DMS114 treated with DMSO at 0.1 percent for 48 hours (cell line): ENCODE data around the gene TMEM108.

Experiments
- DNase-seq: peaks from one replicate; lab custom pipeline; 2025; ENCODE audit not compliant: unreplicated experiment; lab: John Stamatoyannopoulos, UW

TMEM108 gene

DNA sequence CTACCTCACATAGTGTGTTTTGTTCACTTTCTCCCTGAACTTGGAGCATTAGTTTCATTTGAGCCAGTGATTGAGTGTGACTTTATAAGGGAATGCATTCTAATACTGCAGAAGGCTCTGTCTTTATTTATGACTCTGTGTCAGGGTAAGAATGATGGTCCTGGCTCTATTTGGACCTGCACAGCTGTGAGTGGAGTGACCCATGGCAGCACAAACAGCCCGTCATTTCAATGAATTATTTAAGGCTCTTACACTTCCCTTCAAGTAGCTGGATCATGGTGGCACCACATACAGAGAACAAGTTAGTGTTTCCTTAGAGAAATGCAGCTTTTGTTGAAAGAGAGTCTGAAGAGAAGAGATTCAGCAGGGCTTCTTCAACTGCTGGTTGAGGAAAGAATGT is 16.4 kb downstream of the TMEM108 start:
- no peak for DNase-seq

DNA sequence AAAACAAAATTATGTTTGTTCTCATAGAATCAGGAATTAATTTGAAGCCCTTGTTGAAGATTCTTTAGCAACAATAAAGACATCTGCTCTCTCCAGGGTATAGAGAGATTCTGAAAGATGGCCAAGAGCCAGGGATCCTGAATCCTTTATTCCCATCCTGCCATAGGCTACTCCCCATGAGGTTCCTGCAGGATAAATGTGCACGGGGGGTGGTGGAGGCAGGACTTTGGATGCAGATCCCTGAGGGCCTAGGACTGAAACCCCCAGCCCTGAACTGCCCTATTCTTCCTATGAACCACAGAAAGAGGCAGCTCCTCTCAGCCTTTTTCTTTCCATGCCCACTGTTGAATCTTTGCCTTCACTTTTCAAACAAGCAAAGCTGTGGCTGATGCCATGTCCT is 17.1 kb downstream of the TMEM108 start:
- no peak for DNase-seq

- DNase-seq: no peak
Measured at GRCh38 chr3:133058243-133058642, 20.1 kb downstream of the TMEM108 start.

DNA sequence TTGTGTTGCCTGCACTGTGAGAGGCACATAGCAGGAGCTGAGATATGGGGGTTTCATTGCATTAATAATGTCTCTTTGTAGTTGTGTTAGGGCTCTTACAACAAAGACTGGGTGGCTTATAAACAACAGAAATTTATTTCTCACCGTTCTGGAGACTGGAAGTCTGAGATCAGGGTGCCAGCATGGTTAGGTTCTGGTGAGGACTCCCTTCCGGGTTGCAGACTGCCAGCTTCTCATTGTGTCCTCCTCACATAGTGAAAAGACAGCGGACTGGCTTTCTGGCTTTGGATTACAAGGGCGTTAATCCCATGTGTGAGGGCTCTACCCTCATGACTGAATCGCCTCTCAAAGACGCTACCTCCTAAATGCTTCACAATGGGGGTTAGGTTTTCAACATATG is 20.6 kb downstream of the TMEM108 start:
- no peak for DNase-seq

- DNase-seq: no peak
Measured at GRCh38 chr3:133065193-133065961, 27.2 kb downstream of the TMEM108 start.

DNA sequence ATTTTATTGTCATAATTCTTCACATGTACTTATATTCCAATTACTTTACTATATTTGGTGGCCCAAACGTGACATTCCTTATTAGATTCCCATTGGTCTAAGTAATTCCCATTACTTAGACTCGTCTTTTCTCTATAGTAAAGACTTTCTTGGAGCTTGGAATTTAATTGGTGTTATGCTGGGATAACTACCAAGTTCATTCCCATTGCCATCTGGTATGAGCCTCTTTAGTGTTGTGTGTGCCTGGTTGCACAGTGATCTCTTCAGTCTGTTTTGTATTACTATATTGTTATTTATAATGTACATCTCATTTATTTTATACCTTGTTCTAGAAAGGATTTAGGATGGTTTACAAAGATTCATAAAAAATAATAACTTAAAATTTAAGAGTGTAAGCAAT is 27.8 kb downstream of the TMEM108 start:
- DNase-seq: no peak

DNA sequence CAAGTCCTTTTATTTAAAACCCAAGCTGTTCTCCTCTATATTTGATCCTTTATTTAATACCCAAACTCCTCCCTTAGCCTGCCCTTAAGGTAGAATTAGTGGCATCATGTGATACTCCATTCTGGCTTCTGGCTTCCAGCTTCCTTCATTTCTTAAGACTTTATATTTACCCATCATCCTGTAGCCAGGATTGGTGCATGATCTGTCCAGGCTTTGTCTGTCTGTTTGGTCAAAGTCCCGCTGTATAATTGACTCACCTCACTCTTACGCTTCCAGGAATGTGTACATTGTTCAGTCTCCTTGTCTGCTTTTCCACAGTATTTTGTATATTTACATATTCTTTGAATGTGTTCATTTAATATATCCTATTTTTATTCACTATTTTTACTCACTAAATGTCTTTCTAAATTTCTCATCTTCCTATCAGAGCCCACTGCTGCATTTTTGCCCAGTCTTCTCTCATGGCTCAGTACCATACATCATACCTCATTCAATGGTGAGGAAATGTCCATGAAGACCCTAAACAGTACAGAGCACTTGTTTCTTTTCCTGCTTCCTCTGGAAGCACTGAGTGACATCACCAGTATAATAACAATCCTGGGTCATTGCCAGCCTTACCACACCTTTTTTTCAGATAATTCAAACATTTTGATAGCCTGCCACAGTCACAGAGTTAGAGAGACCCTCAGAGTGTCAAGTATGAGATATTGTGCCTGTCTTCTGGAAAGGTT is 31.5 kb downstream of the TMEM108 start:
- no peak for DNase-seq

DNA sequence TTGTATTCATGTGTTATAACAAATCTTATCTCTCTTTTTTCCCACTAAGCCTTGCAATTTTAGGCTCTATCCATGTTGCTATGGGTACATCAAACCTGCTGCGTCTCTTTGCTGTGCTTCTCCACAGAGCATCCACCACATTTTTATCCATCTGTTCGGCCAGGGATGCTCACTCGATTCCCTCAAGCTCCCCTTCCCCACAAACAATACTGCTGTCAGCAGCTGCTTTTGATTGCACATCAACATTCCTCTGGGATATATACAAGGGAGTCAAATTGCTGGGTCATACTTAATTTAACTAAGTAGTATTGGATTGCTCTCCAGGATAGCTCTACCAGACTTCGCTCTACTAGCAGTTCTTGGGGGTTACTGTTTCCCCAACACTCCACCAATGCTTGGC is 36.8 kb downstream of the TMEM108 start:
- DNase-seq: no peak

GRCh38 chr3:133077688-133078087 is 39.5 kb downstream of the TMEM108 start:
- DNase-seq: no peak

DNA sequence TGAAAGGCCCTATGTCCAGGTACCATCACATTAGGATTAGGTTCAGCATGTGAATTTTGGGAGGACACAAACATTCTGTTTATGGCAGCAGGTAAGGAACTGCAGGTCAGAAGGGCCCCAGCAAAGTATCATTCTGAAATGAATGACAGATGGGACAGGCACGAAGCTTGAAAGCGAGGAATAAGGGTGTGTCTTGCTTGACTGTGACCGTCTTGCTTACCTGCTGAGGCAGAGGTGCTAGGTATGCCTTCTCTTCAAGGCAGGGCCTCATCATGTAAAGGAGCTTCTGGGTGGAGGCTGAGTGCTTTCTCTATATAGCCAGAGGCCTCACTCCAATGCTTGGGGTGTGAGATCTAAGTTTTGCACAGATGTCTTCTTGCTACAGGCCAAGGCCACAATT is 41.4 kb downstream of the TMEM108 start:
- DNase-seq: no peak

DNA sequence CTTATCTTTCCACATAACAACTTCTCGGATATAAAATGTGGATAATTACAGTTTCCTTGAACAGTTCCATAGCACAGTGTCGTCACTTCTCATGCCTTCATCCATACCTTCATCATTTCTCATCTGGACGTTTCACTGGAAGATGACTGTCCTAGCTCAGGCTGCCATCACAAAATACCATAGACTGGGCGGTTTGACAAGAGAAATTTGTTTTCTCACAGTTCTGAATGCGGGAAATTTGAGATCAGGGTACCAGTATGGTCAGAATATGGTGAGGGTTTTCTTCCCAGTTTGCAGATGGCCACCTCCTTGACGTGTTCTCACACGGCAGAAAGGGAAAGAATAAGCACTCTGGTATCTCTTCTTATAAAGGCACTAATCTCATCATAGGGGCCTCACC is 42.8 kb downstream of the TMEM108 start:
- DNase-seq: no peak

DNA sequence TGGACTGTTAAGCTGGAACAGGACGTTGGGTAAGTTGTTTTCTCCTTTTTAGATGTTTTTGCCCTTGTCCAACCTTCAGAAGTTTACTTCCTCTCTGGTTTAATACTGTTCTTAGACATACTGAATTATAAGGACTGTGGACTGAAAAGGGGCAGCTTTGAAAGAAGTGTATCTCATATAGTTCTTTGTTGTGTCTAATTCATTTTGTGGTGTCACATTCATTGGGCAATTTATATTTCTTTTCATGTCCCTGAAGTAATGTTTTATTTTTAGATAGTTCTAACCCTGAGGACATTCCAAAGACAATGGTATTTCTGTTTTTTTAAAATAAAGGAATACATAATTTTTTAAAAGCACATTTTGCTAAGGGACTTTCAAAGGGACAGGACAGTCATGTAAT is 45.2 kb downstream of the TMEM108 start:
- no peak for DNase-seq

DNA sequence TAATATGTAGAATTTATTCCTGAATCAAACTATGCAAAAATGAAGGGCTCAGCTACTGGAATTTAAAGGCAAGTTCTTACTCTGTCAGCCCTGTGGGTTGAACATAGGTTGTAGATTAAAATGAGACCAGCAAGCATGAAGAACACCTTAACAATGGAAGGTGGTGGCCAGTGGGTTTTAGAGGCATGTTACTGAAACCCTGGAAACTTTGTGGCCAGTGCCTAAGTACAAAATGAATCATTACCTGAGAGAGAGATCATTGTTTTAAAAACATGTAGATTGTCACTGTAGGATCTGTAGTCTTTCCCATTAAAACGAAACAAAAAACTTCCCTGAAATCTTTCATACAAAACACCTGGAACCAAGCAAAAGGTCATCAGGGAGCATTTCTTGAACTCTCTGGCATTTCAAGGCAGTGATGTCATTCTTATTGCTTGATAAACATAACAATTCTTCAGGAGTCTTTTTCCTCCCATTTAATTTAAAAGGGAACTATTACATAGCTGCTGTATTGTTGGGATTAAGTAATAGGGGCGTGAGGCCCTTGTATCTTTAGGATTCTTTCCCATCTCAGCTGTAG is 51.8 kb downstream of the TMEM108 start:
- DNase-seq: no peak

DNA sequence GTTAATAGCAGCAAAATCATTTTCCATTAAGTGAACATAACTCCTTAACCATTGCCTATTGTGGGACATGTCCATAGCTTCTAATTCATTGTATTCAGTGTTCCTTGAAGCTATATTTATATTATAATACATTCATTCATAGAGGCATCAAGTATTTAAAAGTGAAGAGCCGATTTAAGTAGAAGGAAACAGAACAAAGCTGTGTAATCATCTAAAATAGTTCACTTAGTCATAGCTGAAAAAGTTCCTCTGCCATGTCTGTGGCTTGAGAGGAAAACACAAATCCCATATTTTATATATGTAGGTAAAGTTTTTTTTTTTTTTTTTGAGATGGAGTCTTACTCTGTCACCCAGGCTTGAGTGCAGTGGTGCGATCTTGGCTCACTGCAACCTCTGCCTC is 54.5 kb downstream of the TMEM108 start:
- DNase-seq: no peak

DNA sequence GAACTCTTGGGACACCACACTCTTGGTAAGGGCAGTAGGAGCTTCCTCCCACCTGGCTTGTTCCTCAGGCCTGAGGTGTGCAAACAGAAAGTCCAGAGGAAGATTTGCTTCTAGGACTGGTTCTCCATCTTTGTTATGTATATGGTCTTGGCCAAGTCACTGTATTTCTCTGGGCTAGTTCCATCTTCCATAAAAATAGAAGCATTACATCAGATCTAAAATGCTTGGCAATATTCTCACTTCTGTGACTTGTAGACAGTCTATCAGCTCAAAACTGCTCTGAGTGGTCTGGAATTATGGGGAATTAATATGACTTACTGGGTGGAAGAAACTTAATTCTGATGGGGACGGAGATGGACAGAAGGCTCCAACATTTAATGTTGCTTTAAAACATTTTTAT is 55.2 kb downstream of the TMEM108 start:
- DNase-seq: no peak

DNA sequence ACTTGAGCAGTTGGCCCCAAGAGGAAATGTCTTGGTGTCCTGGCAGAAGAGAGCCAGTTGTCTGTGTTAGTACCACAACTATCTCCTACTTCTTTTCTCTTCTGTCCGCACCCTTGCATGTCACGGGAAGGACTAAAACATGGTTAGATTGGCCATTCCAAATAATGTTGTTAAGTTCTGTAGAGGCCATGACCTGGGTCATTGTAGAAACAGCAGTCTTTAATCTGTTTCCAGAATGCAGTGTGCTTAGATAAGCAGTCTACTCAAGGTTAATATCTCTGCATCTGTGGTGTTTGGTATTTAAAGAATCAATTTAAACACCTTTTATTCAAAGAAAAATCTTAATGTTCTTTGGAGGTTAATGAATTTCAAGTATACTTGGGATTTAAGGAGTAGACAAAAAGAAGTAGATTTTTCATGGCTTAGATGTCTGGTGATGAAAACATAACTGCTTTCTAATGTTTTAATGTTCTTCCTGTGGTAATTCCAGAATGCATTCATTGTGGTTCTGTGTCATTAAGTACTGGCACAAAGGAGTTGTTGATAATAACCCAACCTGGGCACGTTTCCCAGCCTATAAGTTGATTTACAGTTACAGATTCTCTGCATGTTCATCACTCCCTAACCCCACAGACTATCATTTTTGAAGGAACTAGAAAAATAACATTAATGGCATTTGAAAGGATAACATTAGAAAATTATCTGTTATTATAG is 58.9 kb downstream of the TMEM108 start:
- DNase-seq: no peak

- DNase-seq: no peak
Measured at GRCh38 chr3:133103706-133104105, 65.5 kb downstream of the TMEM108 start.

DNA sequence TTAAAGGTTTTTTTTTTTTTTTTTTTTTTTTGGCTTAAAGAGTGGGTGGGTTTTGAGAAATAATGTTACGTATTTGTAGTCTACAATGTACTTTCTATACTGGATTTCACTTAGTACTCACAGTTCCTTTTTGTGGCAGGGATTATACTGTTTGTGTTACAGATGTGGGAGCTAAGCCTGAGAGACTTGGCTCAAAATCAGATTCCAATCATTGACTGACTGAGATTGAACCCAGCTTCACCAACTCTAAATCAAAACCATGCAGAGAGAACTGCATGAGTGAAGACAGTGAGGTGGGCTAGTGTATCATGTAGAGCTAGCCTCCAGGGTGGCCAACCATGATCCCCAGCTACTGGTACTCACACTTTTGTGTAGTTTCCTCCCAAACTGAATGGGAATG is 68.0 kb downstream of the TMEM108 start:
- DNase-seq: no peak

- DNase-seq: no peak
Measured at GRCh38 chr3:133112666-133113065, 74.5 kb downstream of the TMEM108 start.

DNA sequence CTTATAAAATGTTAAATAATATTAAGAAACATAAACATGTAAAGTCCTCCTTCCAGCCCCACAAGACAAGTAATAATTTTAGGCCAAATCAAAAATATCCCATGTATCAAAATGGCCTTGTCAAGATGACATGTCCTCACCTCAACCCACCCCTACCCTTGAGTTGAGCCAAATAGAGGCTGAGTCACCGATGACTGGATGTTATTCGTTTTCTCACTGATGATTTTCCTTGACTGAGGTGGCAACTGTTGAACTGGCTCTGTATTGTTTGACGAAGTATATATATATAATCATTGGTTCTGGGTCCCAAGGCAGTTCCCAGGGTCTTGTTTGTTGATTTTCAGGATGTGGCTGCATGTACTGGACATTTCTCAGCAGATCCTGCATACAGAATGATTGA is 75.3 kb downstream of the TMEM108 start:
- no peak for DNase-seq

- no peak for DNase-seq
Measured at GRCh38 chr3:133113927-133114597, 75.9 kb downstream of the TMEM108 start.
